Activated T-helper 2 cell treated with anti-CD3 and anti-CD28 coated beads, Interferon-gamma antibody, Interleukin-2, Interleukin-4, amounts not matched to agents 10 μg/mL and 5 μg/mL and 100 μg/mL, durations not matched to agents 14 hours and 24 hours and 36 hours (primary cell): ENCODE results near the gene OR6P1. TPM values are rescaled to one million over a fixed set of nuclear protein-coding genes. Genes with fewer than 3 reads are reported as not detected.

Source experiments
- DNase-seq: peaks from one replicate; pipeline ENCODE4 v3.0.0; 2021; ENCODE audit warnings: low spot score
- H3K27ac Mint-ChIP-seq: one replicate; pipeline ENCODE4 v1.8.0; 2021; ENCODE audit warnings: mixed read lengths
- H3K27me3 Mint-ChIP-seq: one replicate; pipeline ENCODE4 v1.8.0; 2021; ENCODE audit warnings: low read depth, mixed read lengths
- H3K36me3 Mint-ChIP-seq: one replicate; pipeline ENCODE4 v1.8.0; 2021; ENCODE audit warnings: low read depth, mixed read lengths
- H3K4me1 Mint-ChIP-seq: one replicate; pipeline ENCODE4 v1.8.0; 2021; ENCODE audit warnings: low read depth, mixed read lengths
- H3K4me3 Mint-ChIP-seq: one replicate; pipeline ENCODE4 v1.8.0; 2021; ENCODE audit warnings: low read depth, mild to moderate bottlenecking, moderate library complexity, mixed read lengths
- H3K9me3 Mint-ChIP-seq: one replicate; pipeline ENCODE4 v1.8.0; 2021; ENCODE audit warnings: mixed read lengths
- intact Hi-C: fragments of 100-400 bp; cut with micrococcal nuclease; formaldehyde crosslinking; loops from one replicate; pipeline ENCODE4 v1.15.1; 2023
- total RNA-seq: library from RNA; stranded (reverse); gene quantifications from 2 replicates; pipeline ENCODE4 v1.2.3, GENCODE V29; 2022

Gene OR6P1
- not detected in 2 replicates for total RNA-seq

DNA sequence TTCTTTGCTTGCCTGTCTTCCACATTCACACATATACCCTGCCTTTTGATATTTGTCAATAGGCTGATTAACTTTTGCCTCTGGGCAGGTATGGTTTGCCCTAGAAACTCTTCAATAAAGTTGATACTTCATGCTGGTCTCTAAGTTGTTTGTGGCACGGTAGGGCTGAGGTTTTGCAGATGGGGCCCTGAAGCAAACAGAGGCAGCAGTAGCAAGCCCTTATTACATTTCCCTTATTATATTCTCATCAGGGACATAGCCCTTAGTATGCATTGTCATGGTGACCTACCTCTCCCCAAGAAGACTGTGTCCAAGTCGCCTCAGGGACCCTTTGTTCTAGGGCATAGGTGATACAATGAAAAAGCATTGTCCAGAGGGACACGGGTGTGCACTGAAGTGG lies at the start of gene OR6P1:
OR6P1 (minus strand) TSS at position 101 of the 400 bp plus-strand sequence. CDS start 6,976 bp downstream, outside the sequence.
- no peak within 1 kb of the TSS for H3K4me3 Mint-ChIP-seq
- intact Hi-C loops = no loop called here
- no peak for DNase-seq
- H3K27ac Mint-ChIP-seq = no peak within 1 kb of the TSS
- no peaks in the 10 kb centered on the region for H3K4me1 Mint-ChIP-seq
- peaks cover 7% of the 10 kb centered on the region for H3K27me3 Mint-ChIP-seq
- no peaks in the 10 kb centered on the region for H3K9me3 Mint-ChIP-seq
- H3K36me3 Mint-ChIP-seq = no peaks in the 10 kb centered on the region

DNA sequence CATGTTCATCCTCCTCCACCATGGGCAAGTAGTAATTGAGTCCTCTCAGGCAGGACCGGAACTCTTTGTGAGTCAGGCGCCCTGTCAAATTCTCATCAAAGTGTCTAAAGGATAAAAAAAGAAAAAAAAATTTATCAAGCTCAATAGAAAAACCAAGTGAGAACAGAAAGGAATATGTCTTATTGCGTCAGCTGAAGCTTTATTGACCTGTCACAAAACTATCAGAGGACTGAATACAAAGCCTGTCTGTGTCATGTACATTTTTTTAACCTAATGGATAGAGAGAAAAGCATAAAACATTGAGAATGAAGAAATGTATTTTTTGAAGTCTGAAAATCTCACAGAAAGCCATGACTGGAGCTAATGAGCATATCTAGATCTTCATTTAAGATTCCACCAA lies 43.4 kb upstream of the OR6P1 start:
- H3K9me3 Mint-ChIP-seq = no peaks in the 10 kb centered on the region
- H3K4me1 Mint-ChIP-seq = no peaks in the 10 kb centered on the region
- H3K27me3 Mint-ChIP-seq = peaks cover 9% of the 10 kb centered on the region
- DNase-seq = no peak
- no peaks in the 10 kb centered on the region for H3K36me3 Mint-ChIP-seq
- intact Hi-C loops = no loop called here
- no peak overlapping the region for H3K27ac Mint-ChIP-seq
- H3K4me3 Mint-ChIP-seq = no peak overlapping the region

DNA sequence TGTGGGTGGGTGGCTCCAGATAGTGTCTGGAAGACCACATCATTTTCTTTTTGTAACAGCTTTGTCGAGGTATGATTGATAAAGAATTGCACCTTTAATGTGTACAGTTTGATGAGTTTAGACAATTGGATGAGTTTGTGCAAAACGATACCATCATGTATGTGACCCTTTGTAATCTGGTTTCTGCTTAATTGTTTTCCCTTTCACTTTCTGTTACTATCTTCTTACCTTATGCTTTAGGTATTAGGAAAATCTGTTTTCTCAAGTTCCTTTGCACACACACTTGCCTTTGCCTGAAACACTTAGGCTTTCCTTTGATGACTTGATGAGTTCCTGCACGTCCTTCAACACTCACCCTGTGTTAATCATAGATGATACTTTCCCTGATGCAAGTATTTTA lies 41.5 kb upstream of the OR6P1 start:
- Mint-ChIP-seq H3K4me1 (no peaks in the 10 kb centered on the region), H3K27me3 (peaks cover 9% of the 10 kb centered on the region), H3K36me3 (no peaks in the 10 kb centered on the region), H3K9me3 (no peaks in the 10 kb centered on the region), H3K27ac (no peak overlapping the region), H3K4me3 (no peak overlapping the region)
- intact Hi-C loops = no loop called here
- DNase-seq = no peak

DNA sequence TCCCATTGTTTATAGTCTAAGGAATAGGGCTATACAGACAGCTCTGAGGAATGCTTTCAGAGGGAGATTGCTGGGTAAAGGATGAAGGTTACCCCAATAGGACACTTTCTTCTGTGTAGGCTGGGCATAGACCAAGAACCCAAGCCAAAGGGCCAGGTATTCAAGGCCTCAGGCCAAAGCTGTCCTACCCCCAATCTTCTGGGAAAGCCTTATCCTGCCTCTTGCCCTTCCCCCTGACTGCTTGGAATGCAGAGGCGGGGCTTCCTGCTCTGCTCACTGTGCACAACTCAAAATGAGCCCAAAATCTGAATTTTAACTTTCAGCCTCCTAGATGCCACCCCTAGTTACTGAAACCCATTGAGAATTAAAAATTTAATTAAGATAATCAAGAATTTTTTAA lies 36.9 kb upstream of the OR6P1 start:
- DNase-seq = no peak
- no peaks in the 10 kb centered on the region for H3K36me3 Mint-ChIP-seq
- H3K27me3 Mint-ChIP-seq = peaks cover 6% of the 10 kb centered on the region
- no peak overlapping the region for H3K27ac Mint-ChIP-seq
- no peaks in the 10 kb centered on the region for H3K9me3 Mint-ChIP-seq
- H3K4me3 Mint-ChIP-seq = no peak overlapping the region
- no peaks in the 10 kb centered on the region for H3K4me1 Mint-ChIP-seq
- intact Hi-C loops = no loop called here

- Mint-ChIP-seq H3K9me3 (no peaks in the 10 kb centered on the region), H3K36me3 (no peaks in the 10 kb centered on the region), H3K27ac (no peak within 1 kb of the TSS), H3K4me1 (no peaks in the 10 kb centered on the region), H3K4me3 (no peak within 1 kb of the TSS), H3K27me3 (peaks cover 3% of the 10 kb centered on the region)
- no peak for DNase-seq
- intact Hi-C loops = no loop called here
Measured at GRCh38 chr1:158604968-158605367, 34.6 kb upstream of the OR6P1 start, which contains the start of gene OR10Z1. OR10Z1 (plus strand) TSS chr1:158605268; CDS start chr1:158606439, 1,171 bp downstream.

DNA sequence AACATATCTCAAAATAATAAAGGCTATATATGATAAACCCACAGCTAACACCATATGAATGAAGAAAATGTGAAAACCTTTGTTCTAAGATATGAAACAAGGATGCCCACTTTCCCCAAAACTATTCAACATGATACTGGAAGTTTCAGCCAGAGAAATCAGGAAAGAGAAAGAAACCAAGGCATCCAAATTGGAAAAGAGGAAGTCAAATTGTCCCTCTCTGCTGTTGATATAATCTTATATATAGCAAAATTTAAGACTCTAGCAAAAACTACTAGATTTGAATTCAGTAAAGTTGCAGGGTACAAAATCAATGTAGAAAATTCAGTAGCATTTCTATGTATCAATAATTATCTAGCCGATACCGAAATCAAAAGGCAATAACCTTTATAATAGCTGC lies 30.4 kb upstream of the OR6P1 start:
- H3K9me3 Mint-ChIP-seq = peaks cover 9% of the 10 kb centered on the region
- H3K4me1 Mint-ChIP-seq = no peaks in the 10 kb centered on the region
- intact Hi-C loops = no loop called here
- peaks cover 3% of the 10 kb centered on the region for H3K27me3 Mint-ChIP-seq
- no peak overlapping the region for H3K4me3 Mint-ChIP-seq
- DNase-seq = no peak
- no peak overlapping the region for H3K27ac Mint-ChIP-seq
- no peaks in the 10 kb centered on the region for H3K36me3 Mint-ChIP-seq

DNA sequence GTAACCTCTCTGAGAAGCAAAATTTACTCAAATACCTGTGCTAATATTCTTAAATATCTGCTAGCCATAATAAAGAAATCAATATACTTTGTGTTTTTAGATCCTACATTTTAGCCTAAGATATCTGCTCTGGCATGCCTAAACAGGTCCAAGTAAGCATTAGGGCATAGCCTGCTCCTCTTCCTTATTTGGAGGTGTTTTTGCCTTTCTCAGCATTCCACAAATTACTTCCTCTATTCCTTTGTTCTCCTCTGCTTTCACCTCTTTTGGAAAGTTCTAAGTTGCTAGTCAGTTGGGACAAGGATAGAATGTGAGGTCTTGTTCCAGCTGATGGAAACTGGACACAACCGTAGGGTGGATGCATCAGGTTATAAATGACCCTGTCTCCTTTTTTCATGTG lies 16.6 kb upstream of the OR6P1 start:
- no peak overlapping the region for H3K4me3 Mint-ChIP-seq
- no peaks in the 10 kb centered on the region for H3K36me3 Mint-ChIP-seq
- H3K9me3 Mint-ChIP-seq = no peaks in the 10 kb centered on the region
- no peaks in the 10 kb centered on the region for H3K27me3 Mint-ChIP-seq
- H3K27ac Mint-ChIP-seq = no peak overlapping the region
- no peak for DNase-seq
- intact Hi-C loops = no loop called here
- H3K4me1 Mint-ChIP-seq = no peaks in the 10 kb centered on the region

- intact Hi-C loops = no loop called here
- H3K36me3 Mint-ChIP-seq = no peaks in the 10 kb centered on the region
- H3K27ac Mint-ChIP-seq = no peak overlapping the region
- no peaks in the 10 kb centered on the region for H3K9me3 Mint-ChIP-seq
- H3K27me3 Mint-ChIP-seq = no peaks in the 10 kb centered on the region
- no peak for DNase-seq
- H3K4me1 Mint-ChIP-seq = peaks cover 2% of the 10 kb centered on the region
- H3K4me3 Mint-ChIP-seq = no peak overlapping the region
Measured at GRCh38 chr1:158583962-158584361, 13.6 kb upstream of the OR6P1 start.

DNA sequence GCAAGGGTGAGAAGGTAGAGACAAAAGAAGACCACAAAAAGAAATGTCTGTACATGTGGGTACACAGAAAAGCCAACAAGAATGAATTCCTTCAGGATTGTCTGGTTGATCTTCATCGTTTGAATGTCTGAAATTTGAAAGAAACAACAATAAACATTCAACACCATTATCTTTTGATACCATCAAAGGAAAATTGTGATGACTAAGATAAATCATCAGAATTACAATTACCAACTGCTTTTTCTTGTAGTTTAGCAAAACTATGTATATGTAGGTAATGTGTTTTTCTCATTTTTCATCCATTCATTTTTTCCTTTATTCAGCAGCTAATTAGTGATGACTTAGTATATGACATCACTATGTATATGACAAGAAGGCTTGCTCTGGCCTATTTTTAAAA lies 9.4 kb upstream of the OR6P1 start, which contains the start of gene OR10X1:
OR10X1 (minus strand) TSS at position 167 of the 400 bp plus-strand sequence; CDS start at position 167, 0 bp downstream.
- no peaks in the 10 kb centered on the region for H3K36me3 Mint-ChIP-seq
- intact Hi-C loops = no loop called here
- no peak for DNase-seq

GRCh38 chr1:158577561-158577960 lies 7.2 kb upstream of the OR6P1 start:
- Mint-ChIP-seq H3K27me3 (peaks cover 2% of the 10 kb centered on the region), H3K9me3 (no peaks in the 10 kb centered on the region), H3K27ac (no peak overlapping the region), H3K4me1 (peaks cover 2% of the 10 kb centered on the region), H3K4me3 (no peak overlapping the region), H3K36me3 (no peaks in the 10 kb centered on the region)
- intact Hi-C loops = no loop called here
- no peak for DNase-seq

More for the DNA sequence above, 9.4 kb upstream of the OR6P1 start, which contains the start of gene OR10X1:
- no peak within 1 kb of the TSS for H3K4me3 Mint-ChIP-seq
- peaks cover under 1% of the 10 kb centered on the region for H3K27me3 Mint-ChIP-seq
- peaks cover 2% of the 10 kb centered on the region for H3K4me1 Mint-ChIP-seq
- H3K9me3 Mint-ChIP-seq = no peaks in the 10 kb centered on the region
- no peak within 1 kb of the TSS for H3K27ac Mint-ChIP-seq

DNA sequence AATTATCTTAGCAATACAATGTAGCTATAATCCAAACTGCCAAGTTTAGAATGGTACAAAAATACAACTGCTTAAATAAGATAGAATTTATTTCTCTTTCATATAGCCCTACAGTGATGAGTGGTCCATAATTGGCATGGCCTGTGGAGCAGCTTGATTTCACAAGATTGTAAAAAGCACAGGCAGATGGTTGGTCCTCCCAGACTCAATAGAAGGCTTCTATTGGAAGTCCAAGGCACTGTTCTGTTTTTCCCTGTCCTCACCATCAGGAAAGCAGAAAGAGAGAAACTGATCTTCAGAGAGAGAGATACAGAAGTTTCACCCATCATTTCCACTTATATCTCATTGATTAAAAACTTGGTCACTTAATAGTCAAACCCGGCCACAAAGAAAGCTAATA lies 1.8 kb upstream of the OR6P1 start:
- Mint-ChIP-seq H3K4me1 (no peaks in the 10 kb centered on the region), H3K27ac (no peak overlapping the region), H3K4me3 (no peak overlapping the region), H3K27me3 (peaks cover 7% of the 10 kb centered on the region), H3K9me3 (no peaks in the 10 kb centered on the region), H3K36me3 (no peaks in the 10 kb centered on the region)
- no peak for DNase-seq
- intact Hi-C loops = no loop called here

GRCh38 chr1:158564608-158565007 lies 5.8 kb downstream of the OR6P1 start:
- Mint-ChIP-seq H3K27me3 (no peaks in the 10 kb centered on the region), H3K9me3 (no peaks in the 10 kb centered on the region), H3K4me1 (no peaks in the 10 kb centered on the region), H3K4me3 (no peak overlapping the region), H3K27ac (no peak overlapping the region), H3K36me3 (no peaks in the 10 kb centered on the region)
- no peak for DNase-seq
- intact Hi-C loops = no loop called here

GRCh38 chr1:158563853-158564252 lies 6.5 kb downstream of the OR6P1 start:
- intact Hi-C loops = no loop called here
- DNase-seq = no peak
- no peaks in the 10 kb centered on the region for H3K27me3 Mint-ChIP-seq
- H3K9me3 Mint-ChIP-seq = no peaks in the 10 kb centered on the region
- H3K27ac Mint-ChIP-seq = no peak overlapping the region
- H3K4me1 Mint-ChIP-seq = no peaks in the 10 kb centered on the region
- H3K36me3 Mint-ChIP-seq = no peaks in the 10 kb centered on the region
- H3K4me3 Mint-ChIP-seq = no peak overlapping the region

GRCh38 chr1:158559696-158560095 lies 10.7 kb downstream of the OR6P1 start:
- Mint-ChIP-seq H3K4me3 (no peak overlapping the region), H3K9me3 (no peaks in the 10 kb centered on the region), H3K27ac (no peak overlapping the region), H3K27me3 (no peaks in the 10 kb centered on the region), H3K4me1 (no peaks in the 10 kb centered on the region), H3K36me3 (no peaks in the 10 kb centered on the region)
- intact Hi-C loops = no loop called here
- no peak for DNase-seq
